CD14-positive monocyte (primary cell): ENCODE data around the gene TTYH1. TPM values are rescaled to one million over a fixed set of nuclear protein-coding genes. Genes with fewer than 3 reads are reported as not detected.

Experiments used
- DNase-seq, 3 donors: peaks; one replicate each; pipeline ENCODE4 v3.0.0-alpha.2; 2011 to 2022
- H2AFZ ChIP-seq: 2 replicates; pipeline ENCODE4 v1.6.0; 2012; ENCODE audit warnings: mild to moderate bottlenecking, low read depth, low read length, inconsistent platforms; ENCODE audit not compliant: insufficient read depth, poor library complexity, severe bottlenecking
- H3K27ac ChIP-seq, 2 donors: 1 replicate in 1 of 2; 2 replicates in 1 of 2; pipeline ENCODE4 v1.5.1; 2012 to 2013; ENCODE audit warnings: low read length in 2 of 2, control low read depth in 1 of 2, inconsistent platforms in 1 of 2, low read depth in 1 of 2, mild to moderate bottlenecking in 1 of 2
- H3K27me3 ChIP-seq, 2 donors: one replicate each; pipeline versions ENCODE4 v1.6.0 to v1.6.1; 2011 to 2013; ENCODE audit warnings: low read length in 2 of 2; ENCODE audit not compliant: control insufficient read depth in 2 of 2, insufficient read depth in 2 of 2
- H3K36me3 ChIP-seq, 2 donors: replicated peaks in 1 of 2; 1 replicate in 1 of 2; 2 replicates in 1 of 2; pipeline versions ENCODE4 v1.5.1 to v1.6.1; 2012 to 2013; ENCODE audit warnings: low read length in 2 of 2, control low read depth in 1 of 2, inconsistent platforms in 1 of 2, mild to moderate bottlenecking in 1 of 2; ENCODE audit not compliant: insufficient read depth in 2 of 2, control insufficient read depth in 1 of 2
- H3K4me1 ChIP-seq, 2 donors: 1 replicate in 1 of 2; 2 replicates in 1 of 2; pipeline versions ENCODE4 v1.5.1 to v1.6.1; 2012 to 2013; ENCODE audit warnings: low read length in 2 of 2, control low read depth in 1 of 2, inconsistent platforms in 1 of 2, mild to moderate bottlenecking in 1 of 2, moderate library complexity in 1 of 2; ENCODE audit not compliant: insufficient read depth in 2 of 2, control insufficient read depth in 1 of 2
- H3K4me2 ChIP-seq: replicated peaks from 2 replicates; pipeline ENCODE3; 2012; ENCODE audit warnings: low read length, moderate library complexity, mild to moderate bottlenecking; ENCODE audit not compliant: poor library complexity, severe bottlenecking; ENCODE audit errors: extremely low read depth
- H3K4me3 ChIP-seq, 3 experiments: fragments of 200-600 bp in 1 of 3; sonication (generic) in 1 of 3; replicated peaks in 1 of 3; 1 replicate in 2 of 3; 2 replicates in 1 of 3; pipeline ENCODE4 v1.5.1; 2011 to 2013; ENCODE audit warnings: low read length in 3 of 3, mild to moderate bottlenecking in 3 of 3, control low read depth in 2 of 3, low read depth in 2 of 3, inconsistent platforms in 1 of 3, moderate library complexity in 1 of 3
- H3K79me2 ChIP-seq: 2 replicates; pipeline ENCODE4 v1.6.0; 2012; ENCODE audit warnings: mild to moderate bottlenecking, control low read depth, inconsistent platforms, low read length, moderate library complexity; ENCODE audit not compliant: insufficient read depth
- H3K9ac ChIP-seq: 2 replicates; pipeline ENCODE4 v1.6.0; 2017; ENCODE audit warnings: low read length, mild to moderate bottlenecking; ENCODE audit not compliant: insufficient read depth, poor library complexity, severe bottlenecking
- H3K9me3 ChIP-seq, 2 donors: replicated peaks in 1 of 2; 1 replicate in 1 of 2; 2 replicates in 1 of 2; pipeline versions ENCODE4 v1.5.1 to v1.6.1; 2012 to 2013; ENCODE audit warnings: low read length in 2 of 2, control low read depth in 1 of 2; ENCODE audit not compliant: control insufficient read depth in 1 of 2, insufficient read depth in 1 of 2
- H4K20me1 ChIP-seq: 2 replicates; pipeline ENCODE4 v1.6.0; 2012; ENCODE audit warnings: mild to moderate bottlenecking, low read length, control low read depth, moderate library complexity; ENCODE audit not compliant: insufficient read depth
- H3K27ac Mint-ChIP-seq, 7 donors: one replicate each; pipeline ENCODE4 v1.8.0; 2020; ENCODE audit warnings: mild to moderate bottlenecking in 7 of 7, mixed read lengths in 7 of 7, moderate library complexity in 6 of 7, inconsistent platforms in 2 of 7
- H3K27me3 Mint-ChIP-seq, 3 donors: one replicate each; pipeline ENCODE4 v1.8.0; 2021 to 2022; ENCODE audit warnings: low read depth in 3 of 3, mild to moderate bottlenecking in 3 of 3, mixed read lengths in 3 of 3, moderate library complexity in 3 of 3, inconsistent platforms in 1 of 3
- H3K36me3 Mint-ChIP-seq, 2 donors: one replicate each; pipeline ENCODE4 v1.8.0; 2020; ENCODE audit warnings: mixed read lengths in 2 of 2, inconsistent platforms in 1 of 2, mild to moderate bottlenecking in 1 of 2
- H3K4me1 Mint-ChIP-seq: one replicate; pipeline ENCODE4 v1.8.0; 2020; ENCODE audit warnings: mild to moderate bottlenecking, mixed read lengths
- H3K4me3 Mint-ChIP-seq, 2 donors: one replicate each; pipeline ENCODE4 v1.8.0; 2020; ENCODE audit warnings: mild to moderate bottlenecking in 2 of 2, mixed read lengths in 2 of 2, moderate library complexity in 1 of 2
- H3K9me3 Mint-ChIP-seq, 7 donors: one replicate each; pipeline ENCODE4 v1.8.0; 2020 to 2022; ENCODE audit warnings: mixed read lengths in 7 of 7, mild to moderate bottlenecking in 6 of 7, moderate library complexity in 6 of 7, inconsistent platforms in 2 of 7
- CTCF ChIP-seq: fragments of 200-600 bp; IDR thresholded peaks from one replicate; pipeline ENCODE4 v1.8.0; 2022; ENCODE audit warnings: antibody characterized with exemption, mild to moderate bottlenecking
- WGBS: methylation state at CpG from one replicate; pipeline ENCODE4 v1.1.5; 2013; ENCODE audit warnings: missing lambda C conversion rate; ENCODE audit not compliant: insufficient coverage; 5-methylcytosine and 5-hydroxymethylcytosine counted together
- intact Hi-C, 2 donors: fragments of 100-400 bp; cut with micrococcal nuclease; formaldehyde crosslinking; loops; one replicate each; pipeline versions ENCODE4 v1.15.0 to v1.15.1; 2023
- polyA plus RNA-seq, 3 donors: library from polyadenylated mRNA; depleted of rRNA in 1 of 3; unstranded in 2 of 3; stranded (reverse) in 1 of 3; fragments of 300-500 nt in 2 of 3; fragments of >200 nt in 1 of 3; fragmentation: Illumina TruSeq in 2 of 3; gene quantifications; 1 replicate in 2 of 3; 2 replicates in 1 of 3; pipeline ENCODE4 v1.2.3, GENCODE V29; 2012 to 2021

TTYH1 gene
- polyA plus RNA-seq, 3 donors: not detected

- Histone ChIP-seq H4K20me1 (no peaks in the 10 kb centered on the region), H3K4me1 (peaks cover 12 to 15% of the 10 kb centered on the region in 2 donors), H3K4me3 (no peak overlapping the region), H2AFZ (no peak overlapping the region), H3K79me2 (no peaks in the 10 kb centered on the region), H3K4me2 (no peak overlapping the region), H3K27me3 (peaks cover 10 to 50% of the 10 kb centered on the region in 2 donors), H3K9ac (no peak overlapping the region), H3K27ac (no peak overlapping the region), H3K9me3 (no peaks in the 10 kb centered on the region), H3K36me3 (no peaks in the 10 kb centered on the region)
- H3K9me3 Mint-ChIP-seq: peaks cover 0 to 14% (median 4%) of the 10 kb centered on the region in 7 donors
- H3K4me1 Mint-ChIP-seq: peaks cover 11% of the 10 kb centered on the region
- intact Hi-C loops: no loop called here
- DNase-seq: no peak
- TF ChIP-seq CTCF: no peak
- H3K4me3 Mint-ChIP-seq: peak overlapping the region in 1 of 2 donors; percentile 15
- H3K27ac Mint-ChIP-seq: no peak overlapping the region
- 88% methylated on average over 4 of the region's 9 CpGs for WGBS
- peaks cover 32 to 64% (median 39%) of the 10 kb centered on the region in 3 donors for H3K27me3 Mint-ChIP-seq
- H3K36me3 Mint-ChIP-seq: peaks cover 0 to 6% of the 10 kb centered on the region in 2 donors
These were observed 5.9 kb downstream of the TTYH1 start for GRCh38 chr19:54421169-54421516.

GRCh38 chr19:54421521-54421920 lies 6.3 kb downstream of the TTYH1 start:
- DNase-seq: no peak
- intact Hi-C loops: no loop called here
- peaks cover 12 to 15% of the 10 kb centered on the region in 2 donors for H3K4me1 ChIP-seq
- peaks cover 6 to 47% of the 10 kb centered on the region in 2 donors for H3K27me3 ChIP-seq
- Mint-ChIP-seq H3K9me3 (peaks cover 0 to 13% (median 4%) of the 10 kb centered on the region in 7 donors), H3K27ac (no peak overlapping the region), H3K4me3 (peak overlapping the region in 1 of 2 donors; percentile 15), H3K36me3 (peaks cover 0 to 6% of the 10 kb centered on the region in 2 donors), H3K4me1 (peaks cover 11% of the 10 kb centered on the region), H3K27me3 (peaks cover 30 to 63% (median 35%) of the 10 kb centered on the region in 3 donors)
- H3K79me2 ChIP-seq: no peaks in the 10 kb centered on the region
- no peak overlapping the region for H3K4me3 ChIP-seq
- 97% methylated on average over 7 of the region's 7 CpGs for WGBS
- H3K27ac ChIP-seq: no peak overlapping the region
- H2AFZ ChIP-seq: no peak overlapping the region
- H3K36me3 ChIP-seq: no peaks in the 10 kb centered on the region
- H4K20me1 ChIP-seq: no peaks in the 10 kb centered on the region
- H3K4me2 ChIP-seq: no peak overlapping the region
- H3K9me3 ChIP-seq: no peaks in the 10 kb centered on the region
- H3K9ac ChIP-seq: no peak overlapping the region
- no peak for TF ChIP-seq CTCF
